ENCODE measurements around the gene SLC30A4.
"Not testable (repeated sequence)": the region's sequence is repeated elsewhere in the genome, so short reads cannot be mapped to it uniquely, and the experiment has no call there.

Gene SLC30A4

GRCh38 chr15:45510758-45511280 lies 11.7 kb downstream of the SLC30A4 start:
- no peak for DNase-seq (ENCODE audit: low spot score)
- no peak for FAIRE-seq

GRCh38 chr15:45507143-45507542 lies 15.4 kb downstream of the SLC30A4 start:
- not testable (repeated sequence) for FAIRE-seq; DNase-seq (ENCODE audit: low spot score)

- DNase-seq (ENCODE audit: low spot score), result no peak
- FAIRE-seq, result no peak
These were observed 23.1 kb downstream of the SLC30A4 start for GRCh38 chr15:45499426-45499825.

- no peak for DNase-seq (ENCODE audit: low spot score)
- FAIRE-seq, result no peak
These were observed 23.9 kb downstream of the SLC30A4 start for GRCh38 chr15:45498701-45499100.

- no peak for DNase-seq (ENCODE audit: low spot score)
- no peak for FAIRE-seq
These were observed 25.3 kb downstream of the SLC30A4 start for GRCh38 chr15:45497261-45497660.

- DNase-seq (ENCODE audit: low spot score), result no peak
- FAIRE-seq, result no peak
These were observed 25.9 kb downstream of the SLC30A4 start for GRCh38 chr15:45496658-45497057.

GRCh38 chr15:45495588-45495987 lies 27.0 kb downstream of the SLC30A4 start:
- DNase-seq (ENCODE audit: low spot score) (no peak), FAIRE-seq (no peak)

- FAIRE-seq, result no peak
- no peak for DNase-seq (ENCODE audit: low spot score)
These were observed 32.8 kb downstream of the SLC30A4 start for GRCh38 chr15:45489690-45490238.

- FAIRE-seq, result no peak
These were observed 36.2 kb downstream of the SLC30A4 start for GRCh38 chr15:45486317-45486716.

GRCh38 chr15:45481135-45481534 lies 41.4 kb downstream of the SLC30A4 start:
- no peak for FAIRE-seq
- DNase-seq (ENCODE audit: low spot score), result no peak

More at GRCh38 chr15:45486317-45486716, 36.2 kb downstream of the SLC30A4 start:
- no peak for DNase-seq (ENCODE audit: low spot score)

GRCh38 chr15:45476410-45476809 lies 46.1 kb downstream of the SLC30A4 start:
- no peak for FAIRE-seq
- no peak for DNase-seq (ENCODE audit: low spot score)

GRCh38 chr15:45474799-45475198 lies 47.8 kb downstream of the SLC30A4 start:
- DNase-seq (ENCODE audit: low spot score), result no peak
- FAIRE-seq, result no peak

- FAIRE-seq, result no peak
- no peak for DNase-seq (ENCODE audit: low spot score)
These were observed 49.5 kb downstream of the SLC30A4 start for GRCh38 chr15:45473068-45473467.

- FAIRE-seq (no peak), DNase-seq (ENCODE audit: low spot score) (no peak)
These were observed 51.4 kb downstream of the SLC30A4 start for GRCh38 chr15:45471151-45471550.

GRCh38 chr15:45469441-45469840 lies 53.1 kb downstream of the SLC30A4 start:
- no peak for FAIRE-seq

GRCh38 chr15:45469027-45469426 lies 53.5 kb downstream of the SLC30A4 start:
- DNase-seq (ENCODE audit: low spot score) (no peak), FAIRE-seq (no peak)

More at GRCh38 chr15:45469441-45469840, 53.1 kb downstream of the SLC30A4 start:
- DNase-seq (ENCODE audit: low spot score), result no peak

- FAIRE-seq, result no peak
- DNase-seq (ENCODE audit: low spot score), result no peak
These were observed 54.3 kb downstream of the SLC30A4 start for GRCh38 chr15:45468294-45468693.

- FAIRE-seq (no peak), DNase-seq (ENCODE audit: low spot score) (peak; percentile 42)
These were observed 63.7 kb downstream of the SLC30A4 start for GRCh38 chr15:45458746-45459403.

GRCh38 chr15:45457641-45458539 lies 64.7 kb downstream of the SLC30A4 start:
- DNase-seq (ENCODE audit: low spot score) (peak; percentile 60), FAIRE-seq (no peak)

- no peak for FAIRE-seq
- DNase-seq (ENCODE audit: low spot score), result no peak
These were observed 65.3 kb downstream of the SLC30A4 start for GRCh38 chr15:45457220-45457619.

GRCh38 chr15:45456212-45457106 lies 66.1 kb downstream of the SLC30A4 start:
- peak; percentile 42 for FAIRE-seq
- DNase-seq (ENCODE audit: low spot score), result peak; percentile 90
